ENCODE measurements around the gene ROBO4.

- TF ChIP-seq CTCF (conservative IDR thresholded peaks at IDR 0.05; ENCODE audit: low read length) (no peak), EZH2phosphoT487 (IDR thresholded peaks at IDR 0.05; ENCODE audit: borderline replicate concordance, low read depth, low read length) (no peak)
These were observed 1.0 kb upstream of the ROBO4 start for GRCh38 chr11:124898711-124899110.

Measured in OCI-LY7 (cell line).